Measurements from ENCODE around the gene SUN3. TPM values are rescaled to one million over a fixed set of nuclear protein-coding genes. Genes with fewer than 3 reads are reported as not detected.

SUN3 gene
- total RNA-seq, 1 experiment from 2014 or later, result 0.49 TPM

DNA sequence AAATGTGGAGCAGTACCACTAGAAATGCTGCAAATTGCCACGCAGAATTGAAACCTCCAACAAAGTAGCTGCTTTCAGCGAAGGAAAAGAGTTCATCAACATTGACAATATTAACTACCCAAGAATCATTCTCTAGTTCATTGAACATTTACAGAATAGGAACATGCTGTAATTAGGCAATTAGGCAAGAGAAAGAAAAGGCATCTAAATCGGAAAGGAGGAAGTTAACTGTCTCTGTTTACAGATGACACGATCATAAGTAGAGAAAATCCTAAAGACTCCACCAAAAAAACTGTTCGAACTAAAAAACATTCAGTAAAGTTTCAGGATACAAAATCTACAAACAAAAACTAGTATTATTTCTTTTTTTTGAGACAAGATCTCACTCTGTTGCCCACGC lies 71.8 kb downstream of the SUN3 start:
- no peak for DNase-seq (ENCODE audit: low read depth, low spot score)
- Histone ChIP-seq H3K9me3 (ENCODE audit: control insufficient read depth, insufficient read depth, low read depth, low read length) (no peaks in the 10 kb centered on the region), H3K4me3 (ENCODE audit: low read depth in 2 of 2, low read length in 2 of 2) (no peak overlapping the region), H3K27ac (ENCODE audit: low read length) (no peak overlapping the region), H3K27me3 (ENCODE audit: control insufficient read depth, insufficient read depth, low read length) (no peaks in the 10 kb centered on the region), H3K4me1 (ENCODE audit: control insufficient read depth, insufficient read depth, low read length) (no peaks in the 10 kb centered on the region), H3K36me3 (ENCODE audit: control insufficient read depth, insufficient read depth, low read length) (peaks cover 14% of the 10 kb centered on the region)
- ChIA-PET POLR2A (no interaction called here), CTCF (no interaction called here)
- intact Hi-C loops (cut with micrococcal nuclease; ENCODE audit: unreplicated experiment) (no loop called here), in situ Hi-C loops (cut with HindIII; ENCODE audit: low pct_unique_long_range_greater_than_20kb, low sequenced_read_pairs) (no loop called here)
- TF ChIP-seq SIN3A (IDR thresholded peaks at IDR 0.05; ENCODE audit: borderline replicate concordance, insufficient read depth, low read depth, low read length) (no peak), POLR2AphosphoS5 (IDR thresholded peaks at IDR 0.05; ENCODE audit: low read depth, low read length) (no peak), TCF7L2 (IDR thresholded peaks at IDR 0.05; ENCODE audit: low read depth, low read length) (no peak)
- TF ChIP-seq, protein P1, sequence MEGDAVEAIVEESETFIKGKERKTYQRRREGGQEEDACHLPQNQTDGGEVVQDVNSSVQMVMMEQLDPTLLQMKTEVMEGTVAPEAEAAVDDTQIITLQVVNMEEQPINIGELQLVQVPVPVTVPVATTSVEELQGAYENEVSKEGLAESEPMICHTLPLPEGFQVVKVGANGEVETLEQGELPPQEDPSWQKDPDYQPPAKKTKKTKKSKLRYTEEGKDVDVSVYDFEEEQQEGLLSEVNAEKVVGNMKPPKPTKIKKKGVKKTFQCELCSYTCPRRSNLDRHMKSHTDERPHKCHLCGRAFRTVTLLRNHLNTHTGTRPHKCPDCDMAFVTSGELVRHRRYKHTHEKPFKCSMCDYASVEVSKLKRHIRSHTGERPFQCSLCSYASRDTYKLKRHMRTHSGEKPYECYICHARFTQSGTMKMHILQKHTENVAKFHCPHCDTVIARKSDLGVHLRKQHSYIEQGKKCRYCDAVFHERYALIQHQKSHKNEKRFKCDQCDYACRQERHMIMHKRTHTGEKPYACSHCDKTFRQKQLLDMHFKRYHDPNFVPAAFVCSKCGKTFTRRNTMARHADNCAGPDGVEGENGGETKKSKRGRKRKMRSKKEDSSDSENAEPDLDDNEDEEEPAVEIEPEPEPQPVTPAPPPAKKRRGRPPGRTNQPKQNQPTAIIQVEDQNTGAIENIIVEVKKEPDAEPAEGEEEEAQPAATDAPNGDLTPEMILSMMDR (IDR thresholded peaks at IDR 0.05), result no peak
- TF ChIP-seq, protein P2, sequence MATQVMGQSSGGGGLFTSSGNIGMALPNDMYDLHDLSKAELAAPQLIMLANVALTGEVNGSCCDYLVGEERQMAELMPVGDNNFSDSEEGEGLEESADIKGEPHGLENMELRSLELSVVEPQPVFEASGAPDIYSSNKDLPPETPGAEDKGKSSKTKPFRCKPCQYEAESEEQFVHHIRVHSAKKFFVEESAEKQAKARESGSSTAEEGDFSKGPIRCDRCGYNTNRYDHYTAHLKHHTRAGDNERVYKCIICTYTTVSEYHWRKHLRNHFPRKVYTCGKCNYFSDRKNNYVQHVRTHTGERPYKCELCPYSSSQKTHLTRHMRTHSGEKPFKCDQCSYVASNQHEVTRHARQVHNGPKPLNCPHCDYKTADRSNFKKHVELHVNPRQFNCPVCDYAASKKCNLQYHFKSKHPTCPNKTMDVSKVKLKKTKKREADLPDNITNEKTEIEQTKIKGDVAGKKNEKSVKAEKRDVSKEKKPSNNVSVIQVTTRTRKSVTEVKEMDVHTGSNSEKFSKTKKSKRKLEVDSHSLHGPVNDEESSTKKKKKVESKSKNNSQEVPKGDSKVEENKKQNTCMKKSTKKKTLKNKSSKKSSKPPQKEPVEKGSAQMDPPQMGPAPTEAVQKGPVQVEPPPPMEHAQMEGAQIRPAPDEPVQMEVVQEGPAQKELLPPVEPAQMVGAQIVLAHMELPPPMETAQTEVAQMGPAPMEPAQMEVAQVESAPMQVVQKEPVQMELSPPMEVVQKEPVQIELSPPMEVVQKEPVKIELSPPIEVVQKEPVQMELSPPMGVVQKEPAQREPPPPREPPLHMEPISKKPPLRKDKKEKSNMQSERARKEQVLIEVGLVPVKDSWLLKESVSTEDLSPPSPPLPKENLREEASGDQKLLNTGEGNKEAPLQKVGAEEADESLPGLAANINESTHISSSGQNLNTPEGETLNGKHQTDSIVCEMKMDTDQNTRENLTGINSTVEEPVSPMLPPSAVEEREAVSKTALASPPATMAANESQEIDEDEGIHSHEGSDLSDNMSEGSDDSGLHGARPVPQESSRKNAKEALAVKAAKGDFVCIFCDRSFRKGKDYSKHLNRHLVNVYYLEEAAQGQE (IDR thresholded peaks at IDR 0.05; ENCODE audit: insufficient read depth in 1 of 2, low read depth in 2 of 2, low read length in 1 of 2), result no peak
- BruUV-seq (replicated peaks), result no TSS peak
- ATAC-seq, result no peak

DNA sequence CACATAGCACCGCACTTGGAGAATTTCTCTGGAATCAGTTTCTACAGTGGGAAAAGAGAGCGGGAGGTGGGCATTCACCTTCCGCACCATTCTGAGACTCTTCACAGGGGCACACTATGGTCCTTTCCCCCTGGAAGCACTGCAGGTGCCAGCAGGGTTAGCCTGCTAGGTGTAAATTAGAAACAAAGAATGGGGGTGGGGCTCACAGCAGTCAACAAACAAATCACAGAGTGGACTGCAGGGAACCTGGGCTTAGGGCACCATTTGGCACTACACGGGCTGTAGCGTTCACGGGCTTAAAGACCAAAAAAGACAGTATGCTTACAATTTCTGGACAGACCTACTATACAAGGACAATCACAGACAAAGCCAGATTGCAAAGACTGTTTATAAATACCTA lies 72.7 kb downstream of the SUN3 start:
- BruUV-seq (replicated peaks), result no TSS peak
- peaks cover 9% of the 10 kb centered on the region for H3K36me3 ChIP-seq (ENCODE audit: control insufficient read depth, insufficient read depth, low read length)
- H3K4me1 ChIP-seq (ENCODE audit: control insufficient read depth, insufficient read depth, low read length), result peaks cover 7% of the 10 kb centered on the region
- intact Hi-C loops (cut with micrococcal nuclease; ENCODE audit: unreplicated experiment) (no loop called here), in situ Hi-C loops (cut with HindIII; ENCODE audit: low pct_unique_long_range_greater_than_20kb, low sequenced_read_pairs) (no loop called here)
- H3K9me3 ChIP-seq (ENCODE audit: control insufficient read depth, insufficient read depth, low read depth, low read length), result no peaks in the 10 kb centered on the region
- no peaks in the 10 kb centered on the region for H3K27me3 ChIP-seq (ENCODE audit: control insufficient read depth, insufficient read depth, low read length)
- POLR2A ChIA-PET, result no interaction called here
- TF ChIP-seq, protein P1 (IDR thresholded peaks at IDR 0.05), result no peak
- no peak for TF ChIP-seq TCF7L2 (IDR thresholded peaks at IDR 0.05; ENCODE audit: low read depth, low read length)
- no peak for TF ChIP-seq SIN3A (IDR thresholded peaks at IDR 0.05; ENCODE audit: borderline replicate concordance, insufficient read depth, low read depth, low read length)
- TF ChIP-seq, protein P2 (IDR thresholded peaks at IDR 0.05; ENCODE audit: insufficient read depth in 1 of 2, low read depth in 2 of 2, low read length in 1 of 2), result no peak
- no peak for TF ChIP-seq POLR2AphosphoS5 (IDR thresholded peaks at IDR 0.05; ENCODE audit: low read depth, low read length)
- H3K27ac ChIP-seq (ENCODE audit: low read length), result no peak overlapping the region
- H3K4me3 ChIP-seq (ENCODE audit: low read depth in 2 of 2, low read length in 2 of 2), result no peak overlapping the region
- CTCF ChIA-PET, result no interaction called here
- no peak for DNase-seq (ENCODE audit: low read depth, low spot score)
- no peak for ATAC-seq
